GM20000 (cell line): ENCODE results near the gene MORN4.

Experiments
- DNase-seq: peaks from one replicate; pipeline ENCODE4 v3.0.0; 2012; ENCODE audit warnings: low spot score
- CTCF ChIP-seq: IDR thresholded peaks from 2 replicates; pipeline ENCODE4 v1.5.1; 2012; ENCODE audit warnings: mild to moderate bottlenecking, control low read depth; ENCODE audit errors: extremely low read depth, missing control alignments

MORN4 gene

DNA sequence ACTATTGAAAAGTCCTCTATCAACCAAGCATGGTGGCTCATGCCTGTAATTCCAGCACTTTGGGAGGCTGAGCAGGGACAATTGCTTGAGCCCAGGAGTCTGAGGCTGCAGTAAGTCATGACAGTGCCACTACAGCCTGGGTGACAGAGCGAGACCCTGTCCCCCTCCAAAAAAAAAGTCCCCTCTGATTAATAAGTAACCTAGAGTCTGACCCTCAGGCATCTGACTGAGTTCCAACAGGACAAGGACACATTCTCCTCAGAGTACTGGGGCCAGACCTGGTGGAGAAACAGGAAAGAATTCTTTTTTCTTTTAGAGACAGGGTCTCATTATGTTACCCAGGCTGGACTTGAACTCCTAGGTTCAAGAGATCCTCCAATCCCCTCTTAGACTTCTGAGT lies 10.0 kb downstream of the MORN4 start:
- TF ChIP-seq CTCF: no peak
- no peak for DNase-seq

DNA sequence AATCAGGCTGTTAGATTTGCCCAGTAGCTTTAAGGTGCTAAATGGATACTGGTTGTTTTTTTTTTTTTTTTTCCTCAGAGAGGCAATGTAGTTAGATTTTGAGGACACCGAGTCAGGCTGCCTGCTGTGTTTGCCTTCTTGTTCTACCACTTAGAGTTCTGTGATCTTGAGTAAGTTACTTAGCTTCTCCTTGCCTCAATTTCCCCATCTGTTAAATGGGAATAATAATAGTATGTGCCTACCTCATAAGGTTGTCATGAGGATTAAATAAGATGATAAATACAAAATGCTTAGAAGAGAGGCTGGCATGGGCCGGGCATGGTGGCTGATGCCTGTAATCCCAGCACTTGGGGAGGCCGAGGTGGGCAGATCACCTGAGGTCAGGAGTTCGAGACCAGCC lies 14.6 kb downstream of the MORN4 start:
- no peak for TF ChIP-seq CTCF

DNA sequence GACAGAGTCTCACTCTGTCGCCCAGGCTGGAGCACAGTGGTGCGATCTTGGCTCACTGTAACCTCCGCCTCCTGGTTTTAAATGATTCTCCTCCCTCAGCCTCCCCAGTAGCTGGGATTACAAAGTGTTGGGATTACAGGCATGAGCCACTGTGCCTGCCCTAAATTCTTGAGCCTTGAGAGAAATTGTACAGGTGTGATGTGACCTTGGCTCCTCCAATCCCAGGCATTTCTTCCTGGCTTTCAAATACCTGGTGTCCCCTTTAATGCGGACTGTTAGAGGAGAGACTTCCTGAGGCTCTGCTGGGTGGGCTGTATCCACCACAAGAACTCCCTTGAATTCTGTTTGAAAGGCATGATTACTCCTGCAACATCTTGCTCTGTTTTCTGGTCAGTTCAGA lies 15.0 kb downstream of the MORN4 start:
- DNase-seq: no peak
- no peak for TF ChIP-seq CTCF

More for the DNA sequence above, 14.6 kb downstream of the MORN4 start:
- no peak for DNase-seq

DNA sequence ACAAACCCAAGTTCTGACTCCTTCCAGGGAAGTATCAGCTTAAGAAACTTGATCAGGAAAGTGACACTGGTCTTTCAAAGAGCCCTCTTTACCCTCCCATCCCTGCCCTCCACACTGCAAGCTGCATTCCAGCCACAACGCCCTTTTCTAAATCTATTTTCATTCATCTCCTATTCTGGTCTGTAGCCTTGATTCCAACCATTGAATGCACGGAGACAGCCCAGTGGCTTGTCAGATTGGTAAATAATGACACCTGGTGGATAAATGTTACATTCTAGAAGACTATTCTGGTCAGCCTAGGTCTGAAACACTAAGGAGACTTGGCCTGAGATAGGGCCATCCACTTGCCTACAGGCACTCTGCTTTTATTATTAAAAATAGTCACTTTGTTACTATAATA lies 20.9 kb downstream of the MORN4 start:
- peak; percentile 38 for DNase-seq
- TF ChIP-seq CTCF: no peak

DNA sequence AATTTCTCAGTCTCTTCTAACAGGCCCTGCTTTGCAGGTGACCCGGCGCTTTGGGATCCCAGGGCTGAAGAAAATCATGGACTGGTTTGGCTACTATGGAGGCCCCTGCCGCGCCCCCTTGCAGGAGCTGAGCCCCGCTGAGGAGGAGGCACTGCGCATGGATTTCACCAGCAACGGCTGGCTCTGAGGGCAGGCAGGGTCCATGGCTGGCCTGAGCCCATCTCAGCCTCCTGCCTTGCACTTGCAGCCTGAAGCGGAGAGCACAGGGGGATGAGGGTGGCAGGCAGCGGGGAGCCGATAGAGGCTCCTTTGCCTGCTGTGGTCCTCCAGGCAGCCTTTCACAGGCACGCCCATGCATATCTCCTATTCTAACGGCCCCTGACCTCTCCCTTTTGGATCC lies 21.8 kb downstream of the MORN4 start:
- TF ChIP-seq CTCF: no peak
- no peak for DNase-seq

- no peak for DNase-seq
- TF ChIP-seq CTCF: no peak
Measured at GRCh38 chr10:97608991-97609561, 24.2 kb downstream of the MORN4 start.

GRCh38 chr10:97607095-97607636 lies 26.1 kb downstream of the MORN4 start:
- DNase-seq: no peak
- TF ChIP-seq CTCF: no peak
